Stimulated activated CD8-positive, alpha-beta memory T cell treated with anti-CD3 and anti-CD28 coated beads, Interleukin-12 subunit alpha, Interleukin-12 subunit beta, amount 100 ng/mL, for 24 hours (primary cell): ENCODE measurements around the gene SNRNP25.
A peak's percentile ranks its signal among the peaks of the same experiment; 100 is the strongest.

ENCODE experiments used
- DNase-seq: peaks from one replicate; pipeline ENCODE4 v3.0.0-alpha.2; 2020; ENCODE audit errors: extremely low read depth

Gene SNRNP25

GRCh38 chr16:77273-77806 lies 23.7 kb downstream of the SNRNP25 start:
- DNase-seq: no peak

- peak; percentile 59 for DNase-seq
Observed at GRCh38 chr16:77807-78443, 24.3 kb downstream of the SNRNP25 start, which contains the start of gene MPG. MPG (plus strand) TSS chr16:78225; CDS start chr16:78310, 85 bp downstream.

- DNase-seq: no peak
Observed at GRCh38 chr16:78444-79150, 25.0 kb downstream of the SNRNP25 start.

- no peak for DNase-seq
Observed at GRCh38 chr16:79151-80054, 25.8 kb downstream of the SNRNP25 start.

GRCh38 chr16:83060-83603 lies 29.5 kb downstream of the SNRNP25 start:
- DNase-seq: no peak

GRCh38 chr16:83781-84615 lies 30.4 kb downstream of the SNRNP25 start:
- no peak for DNase-seq

GRCh38 chr16:84718-85406 lies 31.2 kb downstream of the SNRNP25 start:
- DNase-seq: peak; percentile 31

GRCh38 chr16:85407-85782 lies 31.8 kb downstream of the SNRNP25 start:
- DNase-seq: no peak

GRCh38 chr16:85865-86264 lies 32.2 kb downstream of the SNRNP25 start:
- no peak for DNase-seq

- DNase-seq: no peak
Observed at GRCh38 chr16:86483-86952, 32.9 kb downstream of the SNRNP25 start.

GRCh38 chr16:88613-89012 lies 35.0 kb downstream of the SNRNP25 start:
- DNase-seq: no peak

- no peak for DNase-seq
Observed at GRCh38 chr16:89391-90302, 36.0 kb downstream of the SNRNP25 start.

GRCh38 chr16:91484-91883 lies 37.9 kb downstream of the SNRNP25 start:
- DNase-seq: no peak

- no peak for DNase-seq
Observed at GRCh38 chr16:92431-93339, 39.1 kb downstream of the SNRNP25 start.

GRCh38 chr16:94918-95265 lies 41.3 kb downstream of the SNRNP25 start:
- no peak for DNase-seq

GRCh38 chr16:96935-97381 lies 43.3 kb downstream of the SNRNP25 start:
- DNase-seq: peak; percentile 73

- no peak for DNase-seq
Observed at GRCh38 chr16:97822-98221, 44.2 kb downstream of the SNRNP25 start.

- DNase-seq: no peak
Observed at GRCh38 chr16:100989-101388, 47.4 kb downstream of the SNRNP25 start.
